GM11168 (cell line): ENCODE results near the gene MIER2.
"Not testable (repeated sequence)": the region's sequence is repeated elsewhere in the genome, so short reads cannot be mapped to it uniquely, and the experiment has no call there.

Experiments
- in situ Hi-C: fragments of 300-500 bp; cut with MboI; formaldehyde crosslinking; loops from one replicate; pipeline ENCODE4 v1.12.0; 2022; ENCODE audit warnings: low sequenced_read_pairs; ENCODE audit not compliant: unreplicated experiment

Gene MIER2

DNA sequence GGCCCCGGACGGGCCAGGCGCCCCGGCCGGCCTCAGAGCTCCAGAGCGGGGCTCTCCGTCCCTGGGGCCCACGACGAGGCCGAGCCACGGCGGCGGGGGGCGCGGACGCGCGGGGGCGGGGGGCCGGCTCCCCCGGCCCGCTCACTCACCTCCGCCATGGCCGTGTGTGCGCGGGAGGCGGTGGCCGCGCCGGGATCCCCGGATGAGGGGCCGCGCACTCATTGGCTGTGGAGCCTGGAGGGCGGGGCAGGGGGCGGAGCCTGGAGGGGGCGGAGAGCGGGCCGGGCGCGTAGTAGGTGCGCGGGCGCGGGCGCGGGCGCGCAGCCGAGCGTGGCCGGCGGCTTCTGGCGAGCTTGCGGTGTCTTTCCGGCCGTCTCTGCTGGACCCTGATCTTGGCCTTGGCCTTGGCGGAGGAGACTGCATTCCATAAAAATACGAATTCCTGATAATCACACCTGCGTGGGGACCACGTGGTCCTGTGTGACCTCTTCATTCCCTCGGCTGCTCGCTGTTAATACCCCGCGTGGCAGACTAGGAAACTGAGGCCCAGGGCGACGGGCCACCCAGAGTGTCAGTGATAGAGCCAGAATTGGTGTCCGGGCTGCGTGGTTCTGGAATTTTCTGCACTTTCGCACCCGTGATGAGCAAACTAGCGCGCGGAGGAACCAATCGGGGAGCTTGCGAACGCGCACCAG is at the start of gene MIER2:
TSS of gene MIER2 (minus strand) at position 172 of the 695 bp plus-strand sequence. CDS start at position 158, 14 bp downstream.
- in situ Hi-C loops = no loop called here

- in situ Hi-C loops = not testable (repeated sequence)
These were observed 49.0 kb upstream of the MIER2 start for GRCh38 chr19:393560-393959.

GRCh38 chr19:392375-392970 is 47.9 kb upstream of the MIER2 start:
- in situ Hi-C loops = no loop called here

GRCh38 chr19:391726-392374 is 47.3 kb upstream of the MIER2 start:
- in situ Hi-C loops = no loop called here

- in situ Hi-C loops = no loop called here
These were observed 46.6 kb upstream of the MIER2 start for GRCh38 chr19:391207-391557.

GRCh38 chr19:390386-391206 is 46.0 kb upstream of the MIER2 start:
- in situ Hi-C loops = no loop called here

- in situ Hi-C loops = no loop called here
These were observed 45.3 kb upstream of the MIER2 start for GRCh38 chr19:389935-390289.

DNA sequence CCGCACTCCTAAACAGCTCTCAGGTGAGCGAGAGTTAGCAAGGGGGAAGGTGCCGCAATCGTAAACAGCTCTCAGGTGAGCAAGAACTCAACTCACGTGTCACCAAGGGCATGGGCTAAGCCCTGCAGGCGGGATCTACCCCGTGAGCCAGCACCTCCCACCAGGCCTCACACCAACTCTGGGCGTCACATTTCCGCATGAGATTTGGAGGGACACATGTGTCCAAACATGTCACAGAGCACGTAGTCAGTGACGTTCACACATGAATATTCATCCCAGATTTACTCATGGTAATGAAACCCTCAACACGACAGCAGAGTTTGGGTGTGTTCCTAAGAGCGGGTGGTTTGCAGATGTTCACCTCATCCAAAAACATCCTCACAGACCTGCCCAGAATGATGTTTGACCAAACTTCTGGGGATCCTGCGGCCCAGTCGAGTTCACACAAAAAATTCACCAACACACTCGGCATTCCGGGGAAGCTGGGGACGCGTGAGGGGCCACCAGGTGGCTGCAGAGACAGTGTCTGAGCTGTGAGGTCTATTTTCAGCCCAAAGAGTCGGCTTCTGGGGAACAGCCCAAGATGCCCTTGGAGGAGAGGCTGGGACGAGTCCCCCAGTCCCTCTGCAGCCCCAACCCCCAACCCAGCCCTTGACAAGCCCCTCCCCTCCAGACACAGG is 44.8 kb upstream of the MIER2 start:
- in situ Hi-C loops = no loop called here

- in situ Hi-C loops = no loop called here
These were observed 44.1 kb upstream of the MIER2 start for GRCh38 chr19:388691-389090.

DNA sequence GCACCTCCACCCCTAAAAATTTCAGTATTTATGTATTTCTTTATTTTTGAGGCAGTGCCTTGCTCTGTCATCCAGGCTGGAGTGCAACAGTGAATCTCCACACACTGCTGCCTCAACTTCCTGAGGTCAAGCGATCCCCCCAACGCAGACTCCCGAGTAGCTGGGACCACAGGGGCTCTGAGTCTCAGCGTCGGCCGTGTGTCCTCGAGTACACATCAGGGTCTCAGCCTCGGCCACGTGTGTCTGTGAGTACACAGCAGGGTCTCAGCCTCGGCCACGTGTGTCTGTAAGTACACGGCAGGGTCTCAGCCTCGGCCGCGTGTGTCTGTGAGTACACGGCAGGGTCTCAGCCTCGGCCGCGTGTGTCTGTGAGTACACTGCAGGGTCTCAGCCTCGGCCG is 43.2 kb upstream of the MIER2 start:
- in situ Hi-C loops = no loop called here

GRCh38 chr19:386632-387301 is 42.2 kb upstream of the MIER2 start:
- in situ Hi-C loops = not testable (repeated sequence)

- in situ Hi-C loops = not testable (repeated sequence)
These were observed 41.6 kb upstream of the MIER2 start for GRCh38 chr19:386189-386588.

- in situ Hi-C loops = no loop called here
These were observed 40.2 kb upstream of the MIER2 start for GRCh38 chr19:384799-385169.

DNA sequence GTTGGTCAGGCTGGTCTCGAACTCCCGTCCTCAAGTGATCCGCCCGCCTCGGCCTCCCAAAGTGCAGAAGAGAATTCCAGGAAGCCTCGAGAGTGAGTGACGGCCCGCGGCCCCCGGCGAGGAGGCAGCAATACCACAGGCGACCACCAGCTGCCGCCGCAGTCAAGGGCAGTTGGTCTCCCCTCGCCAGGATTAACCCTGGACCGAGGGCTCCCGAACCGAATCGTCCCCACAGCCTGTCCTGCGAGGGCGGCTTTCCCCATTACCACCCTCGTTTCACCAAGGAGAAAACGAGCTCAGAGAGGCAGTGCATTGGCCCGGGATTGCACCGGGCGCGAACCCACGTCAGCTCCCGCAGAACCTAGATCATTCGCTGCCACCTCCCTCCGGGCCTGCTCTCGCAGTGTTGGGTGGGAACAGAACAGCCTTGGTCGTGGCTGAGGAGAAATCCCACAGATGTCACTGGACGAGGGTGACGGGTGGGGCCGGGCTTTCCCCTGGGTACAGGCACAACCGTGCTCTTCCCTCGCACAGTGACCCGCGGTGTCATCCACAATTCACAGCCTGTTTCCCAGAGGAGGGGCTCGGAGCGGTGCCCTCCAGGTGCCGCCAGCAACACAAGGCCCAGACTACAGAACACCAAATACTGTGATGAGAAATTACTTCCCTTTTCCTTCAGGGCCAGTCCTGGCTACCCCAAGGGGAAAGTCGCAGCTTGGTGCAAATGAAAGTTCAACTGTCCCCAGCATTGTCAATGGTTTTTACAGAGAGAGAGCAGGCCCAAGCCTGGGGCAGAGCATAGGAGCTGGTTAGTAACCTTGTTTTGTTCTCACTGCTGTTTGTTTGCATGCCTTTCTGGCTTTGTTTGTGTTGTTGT is 39.6 kb upstream of the MIER2 start:
- in situ Hi-C loops = no loop called here

DNA sequence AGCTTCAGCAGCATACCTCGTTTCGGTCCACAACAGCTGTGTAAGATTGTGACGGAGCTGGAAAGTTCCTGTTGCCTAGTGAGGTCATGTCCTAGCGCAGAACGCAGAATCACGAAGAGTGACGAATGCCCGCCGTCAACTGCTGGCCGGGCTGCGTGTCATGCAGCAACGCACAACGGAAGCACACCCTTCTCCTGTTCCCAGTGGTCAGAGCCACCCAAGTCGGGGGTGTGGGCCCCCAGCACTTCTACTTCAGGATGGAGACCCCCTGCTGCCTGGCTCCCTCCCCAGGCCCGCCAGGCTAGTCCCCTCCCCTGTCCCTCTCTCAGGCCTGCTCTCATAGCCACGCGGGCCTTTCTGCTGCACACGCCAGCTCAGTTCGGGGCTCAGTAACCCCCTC is 38.4 kb upstream of the MIER2 start:
- in situ Hi-C loops = no loop called here

GRCh38 chr19:382578-382977 is 38.0 kb upstream of the MIER2 start:
- in situ Hi-C loops = not testable (repeated sequence)

- in situ Hi-C loops = not testable (repeated sequence)
These were observed 37.3 kb upstream of the MIER2 start for GRCh38 chr19:381901-382300.

GRCh38 chr19:380618-381219 is 36.1 kb upstream of the MIER2 start:
- in situ Hi-C loops = not testable (repeated sequence)

GRCh38 chr19:379796-380195 is 35.2 kb upstream of the MIER2 start:
- in situ Hi-C loops = no loop called here
